Measurements from ENCODE around the gene OR2B6. TPM values are rescaled to one million over a fixed set of nuclear protein-coding genes. Genes with fewer than 3 reads are reported as not detected.
"Not testable (repeated sequence)": the region's sequence is repeated elsewhere in the genome, so short reads cannot be mapped to it uniquely, and the experiment has no call there.

OR2B6 gene
- total RNA-seq, 1 donor from 2014 or later: not detected

DNA sequence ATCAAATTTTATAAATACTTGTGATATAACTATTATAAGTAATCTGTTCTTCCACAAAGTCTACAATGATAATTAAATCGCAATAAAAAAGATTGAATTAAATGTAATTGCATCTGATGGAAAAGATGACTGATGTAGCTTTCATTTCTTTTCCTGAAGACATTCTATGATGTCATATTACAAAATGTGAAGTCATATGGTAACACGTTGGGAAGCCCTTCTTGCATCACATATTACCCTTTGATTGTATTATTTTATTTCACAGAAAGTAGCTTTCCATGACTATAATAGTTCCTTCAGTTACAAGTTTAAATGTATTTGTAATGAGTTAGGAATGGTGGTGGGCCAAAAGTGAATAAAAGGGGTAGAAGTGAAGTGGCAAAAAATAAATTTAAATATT lies 25.8 kb upstream of the OR2B6 start:
- no peak for DNase-seq (ENCODE audit: low read depth, low spot score)
- H3K27me3 Mint-ChIP-seq (ENCODE audit: low read depth): peaks cover 31% of the 10 kb centered on the region
- no peak overlapping the region for H3K27ac Mint-ChIP-seq (ENCODE audit: unreplicated experiment)
- H3K4me3 Mint-ChIP-seq: no peak overlapping the region
- TF ChIP-seq, protein P1, sequence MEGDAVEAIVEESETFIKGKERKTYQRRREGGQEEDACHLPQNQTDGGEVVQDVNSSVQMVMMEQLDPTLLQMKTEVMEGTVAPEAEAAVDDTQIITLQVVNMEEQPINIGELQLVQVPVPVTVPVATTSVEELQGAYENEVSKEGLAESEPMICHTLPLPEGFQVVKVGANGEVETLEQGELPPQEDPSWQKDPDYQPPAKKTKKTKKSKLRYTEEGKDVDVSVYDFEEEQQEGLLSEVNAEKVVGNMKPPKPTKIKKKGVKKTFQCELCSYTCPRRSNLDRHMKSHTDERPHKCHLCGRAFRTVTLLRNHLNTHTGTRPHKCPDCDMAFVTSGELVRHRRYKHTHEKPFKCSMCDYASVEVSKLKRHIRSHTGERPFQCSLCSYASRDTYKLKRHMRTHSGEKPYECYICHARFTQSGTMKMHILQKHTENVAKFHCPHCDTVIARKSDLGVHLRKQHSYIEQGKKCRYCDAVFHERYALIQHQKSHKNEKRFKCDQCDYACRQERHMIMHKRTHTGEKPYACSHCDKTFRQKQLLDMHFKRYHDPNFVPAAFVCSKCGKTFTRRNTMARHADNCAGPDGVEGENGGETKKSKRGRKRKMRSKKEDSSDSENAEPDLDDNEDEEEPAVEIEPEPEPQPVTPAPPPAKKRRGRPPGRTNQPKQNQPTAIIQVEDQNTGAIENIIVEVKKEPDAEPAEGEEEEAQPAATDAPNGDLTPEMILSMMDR (conservative IDR thresholded peaks at IDR 0.05): no peak
- no peaks in the 10 kb centered on the region for H3K4me1 Mint-ChIP-seq
- no peaks in the 10 kb centered on the region for H3K36me3 Mint-ChIP-seq (ENCODE audit: low read depth)
- peaks cover 12% of the 10 kb centered on the region for H3K9me3 Mint-ChIP-seq

DNA sequence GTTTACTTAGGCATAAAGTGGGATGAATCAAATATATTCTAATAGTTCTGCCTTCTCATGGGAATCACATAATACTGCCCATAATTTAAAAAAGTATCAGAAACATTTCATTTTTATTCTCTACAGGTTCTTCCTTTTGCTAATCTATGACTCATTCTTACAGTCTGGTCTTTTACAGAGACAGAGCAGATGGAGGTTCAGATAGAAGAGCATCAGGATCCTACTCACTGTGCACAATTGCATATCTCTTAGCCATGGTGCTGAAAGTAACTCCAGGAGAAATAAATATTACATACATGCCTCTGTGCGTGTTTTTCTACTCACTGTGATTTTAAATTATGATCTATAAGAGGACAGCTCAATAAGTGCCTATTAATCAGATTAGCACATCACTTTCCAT lies 16.3 kb upstream of the OR2B6 start:
- H3K27me3 Mint-ChIP-seq (ENCODE audit: low read depth): peaks cover 67% of the 10 kb centered on the region
- TF ChIP-seq, protein P1 (conservative IDR thresholded peaks at IDR 0.05): no peak
- H3K36me3 Mint-ChIP-seq (ENCODE audit: low read depth): no peaks in the 10 kb centered on the region
- no peak overlapping the region for H3K4me3 Mint-ChIP-seq
- H3K9me3 Mint-ChIP-seq: no peaks in the 10 kb centered on the region
- no peak for DNase-seq (ENCODE audit: low read depth, low spot score)
- no peaks in the 10 kb centered on the region for H3K4me1 Mint-ChIP-seq
- H3K27ac Mint-ChIP-seq (ENCODE audit: unreplicated experiment): no peak overlapping the region

DNA sequence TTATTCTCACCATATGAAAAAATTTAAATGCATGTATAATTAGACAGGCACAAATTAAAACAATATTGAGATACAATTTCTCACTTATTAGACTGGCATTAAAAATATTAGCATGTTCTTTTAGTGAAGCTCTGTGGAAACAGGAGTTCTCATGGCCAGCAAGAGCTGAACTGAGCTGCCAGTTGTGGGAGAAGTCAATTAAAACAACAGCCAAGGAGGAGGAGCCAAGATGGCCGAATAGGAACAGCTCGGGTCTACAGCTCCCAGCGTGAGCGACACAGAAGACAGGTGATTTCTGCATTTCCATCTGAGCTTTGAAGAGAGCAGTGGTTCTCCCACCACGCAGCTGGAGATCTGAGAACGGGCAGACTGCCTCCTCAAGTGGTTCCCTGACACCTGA lies 14.0 kb upstream of the OR2B6 start:
- H3K9me3 Mint-ChIP-seq; H3K4me1 Mint-ChIP-seq; DNase-seq (ENCODE audit: low read depth, low spot score); H3K4me3 Mint-ChIP-seq; H3K36me3 Mint-ChIP-seq (ENCODE audit: low read depth); H3K27ac Mint-ChIP-seq (ENCODE audit: unreplicated experiment): not testable (repeated sequence)
- H3K27me3 Mint-ChIP-seq (ENCODE audit: low read depth): peaks cover 74% of the 10 kb centered on the region

DNA sequence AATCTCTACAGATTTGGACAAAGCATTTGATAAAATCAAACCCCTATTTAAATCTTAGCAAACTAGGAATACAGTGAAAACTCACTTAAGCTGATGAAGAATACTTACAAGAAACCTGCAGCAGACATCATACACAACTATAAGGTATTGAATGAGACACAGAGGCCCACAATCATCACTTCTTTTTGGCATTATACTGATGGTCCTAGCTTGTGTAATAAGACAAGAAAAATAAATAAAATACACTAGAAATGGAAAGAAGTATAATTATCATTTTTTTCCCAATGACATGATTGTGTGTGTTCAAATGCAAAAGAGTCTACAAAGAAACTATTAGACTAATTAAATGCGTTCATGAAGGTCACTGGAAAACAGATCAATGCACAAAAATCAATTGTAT lies 8.8 kb upstream of the OR2B6 start:
- no peak overlapping the region for H3K27ac Mint-ChIP-seq (ENCODE audit: unreplicated experiment)
- no peak overlapping the region for H3K4me3 Mint-ChIP-seq
- DNase-seq (ENCODE audit: low read depth, low spot score): no peak
- H3K27me3 Mint-ChIP-seq (ENCODE audit: low read depth): peaks cover 73% of the 10 kb centered on the region
- TF ChIP-seq, protein P1 (conservative IDR thresholded peaks at IDR 0.05): no peak
- no peaks in the 10 kb centered on the region for H3K36me3 Mint-ChIP-seq (ENCODE audit: low read depth)
- H3K9me3 Mint-ChIP-seq: peaks cover 2% of the 10 kb centered on the region
- H3K4me1 Mint-ChIP-seq: no peaks in the 10 kb centered on the region

DNA sequence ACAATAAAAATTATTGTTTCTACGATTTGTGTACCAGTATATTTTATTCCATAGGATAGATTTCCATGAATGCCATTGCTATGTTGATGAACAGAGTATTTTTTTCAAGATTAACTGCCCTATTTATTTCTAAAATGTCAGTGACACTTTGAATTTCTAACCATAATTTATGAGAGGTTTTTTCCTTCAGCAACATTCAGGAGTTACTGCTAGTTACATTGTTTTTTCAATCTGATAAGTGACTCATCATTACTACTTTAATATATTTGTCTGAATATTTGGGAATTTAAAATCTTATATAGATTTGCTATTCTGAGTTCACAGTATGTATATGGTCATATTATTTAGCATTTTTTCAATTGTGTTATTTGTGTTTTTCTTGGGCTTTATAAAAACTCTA lies 6.0 kb upstream of the OR2B6 start:
- H3K27me3 Mint-ChIP-seq (ENCODE audit: low read depth): peaks cover 80% of the 10 kb centered on the region
- peaks cover 2% of the 10 kb centered on the region for H3K9me3 Mint-ChIP-seq
- no peaks in the 10 kb centered on the region for H3K4me1 Mint-ChIP-seq
- no peak overlapping the region for H3K27ac Mint-ChIP-seq (ENCODE audit: unreplicated experiment)
- TF ChIP-seq, protein P1 (conservative IDR thresholded peaks at IDR 0.05): no peak
- DNase-seq (ENCODE audit: low read depth, low spot score): no peak
- no peaks in the 10 kb centered on the region for H3K36me3 Mint-ChIP-seq (ENCODE audit: low read depth)
- H3K4me3 Mint-ChIP-seq: no peak overlapping the region

DNA sequence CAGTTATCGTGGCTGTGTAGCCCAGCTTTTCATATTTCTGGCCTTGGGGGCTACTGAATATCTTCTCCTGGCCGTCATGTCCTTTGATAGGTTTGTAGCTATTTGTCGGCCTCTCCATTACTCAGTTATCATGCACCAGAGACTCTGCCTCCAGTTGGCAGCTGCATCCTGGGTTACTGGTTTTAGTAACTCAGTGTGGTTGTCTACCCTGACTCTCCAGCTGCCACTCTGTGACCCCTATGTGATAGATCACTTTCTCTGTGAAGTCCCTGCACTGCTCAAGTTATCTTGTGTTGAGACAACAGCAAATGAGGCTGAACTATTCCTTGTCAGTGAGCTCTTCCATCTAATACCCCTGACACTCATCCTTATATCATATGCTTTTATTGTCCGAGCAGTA lies 475 bp downstream of the OR2B6 start:
- DNase-seq (ENCODE audit: low read depth, low spot score): no peak
- no peaks in the 10 kb centered on the region for H3K9me3 Mint-ChIP-seq
- TF ChIP-seq, protein P1 (conservative IDR thresholded peaks at IDR 0.05): no peak
- no peaks in the 10 kb centered on the region for H3K4me1 Mint-ChIP-seq
- no peak overlapping the region for H3K4me3 Mint-ChIP-seq
- no peaks in the 10 kb centered on the region for H3K36me3 Mint-ChIP-seq (ENCODE audit: low read depth)
- no peak overlapping the region for H3K27ac Mint-ChIP-seq (ENCODE audit: unreplicated experiment)
- H3K27me3 Mint-ChIP-seq (ENCODE audit: low read depth): peaks cover 53% of the 10 kb centered on the region

Data from neural crest cell (in vitro differentiated cells).